GM19397 (cell line): ENCODE data around the gene CRTC1.

Source experiments
- ATAC-seq: cut with Tn5 transposase; IDR thresholded peaks from one replicate; pipeline ENCODE4 v1.9.1; 2021; ENCODE audit warnings: mild to moderate bottlenecking, moderate library complexity; ENCODE audit not compliant: unreplicated experiment

CRTC1 gene

GRCh38 chr19:18765224-18765623 is 81.7 kb downstream of the CRTC1 start:
- no peak for ATAC-seq

- no peak for ATAC-seq
Measured at GRCh38 chr19:18768046-18768771, 84.7 kb downstream of the CRTC1 start.

DNA sequence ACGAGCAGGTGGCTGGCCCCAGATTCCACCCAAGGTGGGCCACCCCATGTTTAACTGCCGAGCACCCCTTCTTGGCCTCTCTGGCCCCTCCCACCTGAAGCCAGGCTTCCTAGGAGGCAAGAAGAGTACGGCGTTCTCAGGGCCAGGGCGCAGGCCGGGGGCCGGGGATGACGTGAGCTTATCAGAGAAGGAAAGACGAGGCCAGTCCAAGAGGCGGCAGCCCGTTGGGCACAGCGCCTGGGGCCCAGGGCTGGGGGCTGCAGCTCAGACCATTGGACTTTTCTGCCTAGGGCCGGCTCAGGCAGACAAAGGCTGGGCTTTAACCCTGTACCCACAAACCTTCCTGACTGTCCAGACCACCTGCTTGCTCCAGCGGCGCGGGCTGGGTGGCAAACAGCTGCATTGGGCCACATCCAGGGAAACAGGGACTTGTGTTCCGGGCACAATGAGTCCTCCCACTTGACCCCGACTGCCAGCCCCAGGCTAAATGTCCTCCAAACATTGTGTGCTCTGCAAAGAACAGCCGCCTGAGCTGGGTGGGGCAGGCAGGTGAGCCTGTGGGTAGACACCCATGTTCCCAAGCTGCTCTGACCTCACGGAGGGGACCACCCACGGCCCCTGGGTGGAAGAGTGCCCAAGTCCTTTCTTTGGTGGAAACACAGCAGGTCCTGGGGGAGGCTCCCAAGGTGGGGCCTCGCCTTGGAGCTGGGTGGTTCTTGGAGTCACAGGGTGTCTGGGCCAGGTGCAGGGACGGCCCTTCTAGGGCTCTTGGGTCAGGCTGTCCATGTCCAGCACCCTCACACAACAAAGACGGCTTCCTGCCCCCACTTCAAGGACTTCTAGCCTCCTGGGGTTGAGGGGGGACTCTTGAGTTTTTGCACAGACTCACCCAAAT is 85.8 kb downstream of the CRTC1 start:
- no peak for ATAC-seq

GRCh38 chr19:18769989-18770528 is 86.6 kb downstream of the CRTC1 start:
- ATAC-seq, result no peak

GRCh38 chr19:18770663-18771327 is 87.3 kb downstream of the CRTC1 start:
- no peak for ATAC-seq

GRCh38 chr19:18771328-18772242 is 88.1 kb downstream of the CRTC1 start:
- no peak for ATAC-seq

GRCh38 chr19:18772620-18773587 is 89.4 kb downstream of the CRTC1 start:
- no peak for ATAC-seq

DNA sequence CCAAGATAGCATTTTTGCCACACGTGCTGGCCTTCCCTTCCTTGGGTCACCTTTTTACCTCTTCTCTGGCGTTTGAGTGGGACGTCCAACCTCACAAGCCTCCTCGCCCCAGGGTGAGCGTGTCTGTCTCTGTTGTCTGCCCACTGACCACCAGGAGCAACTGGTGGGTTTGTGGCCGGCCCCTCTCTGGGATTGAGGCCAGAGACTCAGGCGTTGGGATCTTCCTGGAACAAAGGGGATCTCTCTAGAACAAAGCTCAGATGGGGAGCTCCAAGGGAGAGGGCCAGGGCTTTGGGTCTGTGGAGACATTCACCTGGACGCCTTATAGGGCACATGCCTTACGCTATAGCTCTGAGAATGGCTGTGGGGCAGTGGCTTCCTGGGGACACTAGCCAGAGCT is 90.2 kb downstream of the CRTC1 start:
- no peak for ATAC-seq

DNA sequence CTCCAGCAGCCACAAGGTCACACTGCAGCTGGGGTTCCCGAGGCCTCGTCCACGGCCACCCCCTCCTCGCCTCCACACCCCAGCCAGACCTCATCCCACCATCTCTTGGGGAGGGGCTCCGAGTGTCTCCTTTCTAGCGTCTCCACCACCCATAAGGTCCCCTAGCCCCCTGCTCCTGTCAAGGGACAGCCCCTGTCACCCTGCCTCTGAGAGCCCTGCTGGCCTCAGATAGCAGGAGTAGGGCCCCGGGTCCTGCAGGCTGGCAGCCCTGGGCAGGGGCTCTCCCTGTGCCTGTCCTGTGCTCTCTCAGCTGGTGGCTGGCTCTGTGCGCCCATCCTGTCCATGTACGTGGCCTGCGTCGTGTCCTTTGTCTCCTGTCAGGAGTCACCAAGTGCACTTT is 90.6 kb downstream of the CRTC1 start:
- no peak for ATAC-seq

DNA sequence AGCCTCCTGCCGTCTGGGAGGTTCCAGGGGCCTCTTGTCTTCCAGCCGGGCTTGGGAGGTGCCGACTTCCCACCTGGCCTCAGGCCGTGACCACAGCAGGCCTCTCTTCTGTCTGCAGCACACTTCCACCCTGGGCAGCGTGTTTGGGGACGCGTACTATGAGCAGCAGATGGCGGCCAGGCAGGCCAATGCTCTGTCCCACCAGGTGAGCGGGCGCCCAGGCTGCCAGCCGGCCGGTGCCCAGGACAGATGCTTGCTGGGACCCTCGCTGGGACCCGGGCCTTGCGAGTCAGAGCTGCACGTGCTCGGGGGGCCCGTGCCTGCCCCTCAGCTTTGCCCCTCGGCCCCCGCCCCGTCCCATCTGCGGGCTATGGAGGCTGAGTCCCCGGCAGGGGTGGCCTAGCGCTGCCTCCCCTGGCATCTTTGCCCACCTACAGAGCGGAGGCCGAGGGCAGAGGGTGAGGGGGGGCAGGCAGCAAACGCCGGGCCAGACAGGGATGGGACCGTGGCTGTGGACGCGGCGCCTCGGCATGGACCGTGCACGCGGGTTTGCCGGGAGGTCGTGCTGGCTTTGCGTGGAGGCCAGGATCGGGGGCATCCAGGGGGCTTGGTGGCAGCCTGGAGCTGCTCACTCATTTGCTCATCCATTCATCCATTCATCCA is 91.4 kb downstream of the CRTC1 start:
- no peak for ATAC-seq

GRCh38 chr19:18775586-18776287 is 92.3 kb downstream of the CRTC1 start:
- ATAC-seq, result no peak

DNA sequence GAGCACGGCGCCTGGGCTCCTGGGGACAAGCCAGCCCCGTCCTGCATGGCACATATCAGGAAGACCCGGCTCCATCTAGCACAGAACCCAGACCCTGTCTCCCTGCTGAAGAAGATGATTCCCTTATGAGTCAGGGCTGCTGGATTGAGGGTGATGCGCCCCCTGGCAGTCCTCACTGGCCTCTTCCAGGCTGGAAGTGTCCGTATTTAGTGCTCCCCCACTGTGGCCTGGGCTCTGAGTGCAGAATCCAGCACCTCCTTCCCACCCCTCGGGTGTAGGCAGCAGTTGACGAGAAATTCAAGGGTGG is 92.8 kb downstream of the CRTC1 start:
- no peak for ATAC-seq

GRCh38 chr19:18776736-18777135 is 93.3 kb downstream of the CRTC1 start:
- ATAC-seq, result no peak

DNA sequence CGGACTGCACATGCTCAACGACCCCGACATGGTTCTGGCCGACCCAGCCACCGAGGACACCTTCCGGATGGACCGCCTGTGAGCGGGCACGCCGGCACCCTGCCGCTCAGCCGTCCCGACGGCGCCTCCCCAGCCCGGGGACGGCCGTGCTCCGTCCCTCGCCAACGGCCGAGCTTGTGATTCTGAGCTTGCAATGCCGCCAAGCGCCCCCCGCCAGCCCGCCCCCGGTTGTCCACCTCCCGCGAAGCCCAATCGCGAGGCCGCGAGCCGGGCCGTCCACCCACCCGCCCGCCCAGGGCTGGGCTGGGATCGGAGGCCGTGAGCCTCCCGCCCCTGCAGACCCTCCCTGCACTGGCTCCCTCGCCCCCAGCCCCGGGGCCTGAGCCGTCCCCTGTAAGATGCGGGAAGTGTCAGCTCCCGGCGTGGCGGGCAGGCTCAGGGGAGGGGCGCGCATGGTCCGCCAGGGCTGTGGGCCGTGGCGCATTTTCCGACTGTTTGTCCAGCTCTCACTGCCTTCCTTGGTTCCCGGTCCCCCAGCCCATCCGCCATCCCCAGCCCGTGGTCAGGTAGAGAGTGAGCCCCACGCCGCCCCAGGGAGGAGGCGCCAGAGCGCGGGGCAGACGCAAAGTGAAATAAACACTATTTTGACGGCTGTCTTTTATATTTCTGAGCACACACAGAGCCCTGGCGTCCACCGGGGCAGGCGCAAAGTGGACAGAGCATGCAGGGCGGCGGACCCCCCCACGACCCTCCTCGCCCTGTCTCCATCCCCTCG is 94.0 kb downstream of the CRTC1 start:
- ATAC-seq, result no peak

- ATAC-seq, result no peak
Measured at GRCh38 chr19:18778076-18778389, 94.6 kb downstream of the CRTC1 start.

DNA sequence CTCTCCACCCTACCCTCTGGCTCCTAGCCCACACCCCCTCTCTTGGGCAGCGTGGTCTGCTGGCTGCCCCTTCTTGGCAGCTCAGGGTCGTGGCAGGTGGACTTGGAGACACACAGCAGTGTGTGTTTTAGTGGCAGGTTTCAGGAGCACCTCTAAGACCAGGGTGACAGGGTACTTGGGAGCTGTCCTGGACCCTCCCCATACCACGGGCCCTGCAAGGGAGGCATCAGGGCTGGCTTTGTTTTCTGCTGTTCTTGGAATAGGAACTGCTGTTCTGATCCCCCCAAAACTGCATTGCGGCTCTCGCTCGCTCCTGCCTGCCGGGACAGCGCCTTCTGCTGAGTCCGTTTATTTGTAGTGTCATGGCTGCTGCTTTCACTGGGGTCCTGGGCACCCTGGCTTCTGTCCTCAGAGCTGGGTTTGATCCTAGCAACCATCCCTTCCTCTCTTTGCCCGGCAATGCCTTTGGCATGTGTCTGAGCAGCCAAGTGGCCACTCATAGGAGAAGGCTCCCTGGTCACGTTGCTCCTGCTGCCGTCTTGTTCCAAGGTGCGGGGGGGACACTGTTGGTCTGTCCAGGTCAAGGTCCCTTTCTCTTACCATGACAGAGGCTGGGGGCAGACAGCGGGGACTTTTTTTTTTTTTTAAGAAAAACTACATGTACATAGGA is 95.5 kb downstream of the CRTC1 start:
- no peak for ATAC-seq

GRCh38 chr19:18780081-18780480 is 96.6 kb downstream of the CRTC1 start:
- no peak for ATAC-seq
